Measurements from ENCODE around the gene PLPP1.

PLPP1 gene

DNA sequence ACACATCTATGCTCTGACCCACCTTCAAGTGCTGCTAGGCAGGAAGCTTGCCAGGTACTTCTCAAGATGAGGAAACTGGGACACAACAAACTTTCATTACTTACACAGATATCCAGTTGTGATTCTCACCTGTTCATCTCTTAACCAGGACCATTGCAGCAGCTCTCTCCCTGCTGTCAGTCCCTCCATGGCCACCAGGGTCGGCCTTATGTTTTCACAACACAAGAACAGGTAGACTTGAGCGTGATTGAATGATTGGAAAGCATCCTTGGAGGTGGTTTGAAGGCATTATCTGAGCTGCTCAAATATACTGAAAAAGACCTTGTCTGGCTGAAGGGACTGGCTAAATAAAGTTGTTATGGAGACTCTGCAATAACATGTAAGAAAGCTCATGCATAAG, 132.6 kb downstream of the PLPP1 start:
- no peak for DNase-seq

DNA sequence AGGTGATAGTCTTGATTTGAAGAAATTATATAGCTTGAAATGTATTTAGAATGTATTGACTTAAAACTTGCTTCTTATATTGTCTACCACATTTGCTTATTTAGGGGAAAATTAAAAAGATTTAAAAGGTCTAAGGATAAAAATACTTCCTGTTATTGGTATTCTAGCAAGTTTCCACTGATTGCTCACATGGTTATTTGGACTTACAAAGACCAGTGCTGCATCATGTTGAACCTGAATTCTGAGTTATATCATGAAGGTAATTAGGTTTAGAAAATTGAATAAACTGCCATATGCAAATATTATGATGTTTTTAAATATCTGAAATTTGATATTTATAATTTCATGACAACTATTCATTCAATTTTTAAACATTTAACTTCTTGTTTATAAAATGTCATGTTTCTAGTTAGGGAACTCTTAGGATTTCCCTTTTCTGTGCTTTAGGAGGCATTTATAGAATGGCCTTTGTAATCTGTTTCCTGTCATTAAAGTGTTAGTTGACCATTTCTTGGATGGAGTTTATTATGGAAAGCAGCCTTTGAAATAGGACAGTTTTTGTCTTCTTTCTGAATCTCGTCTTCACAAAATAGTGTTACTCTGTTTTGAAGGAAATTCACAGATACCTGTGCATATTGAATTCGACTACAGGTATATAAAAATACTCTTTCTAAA, 141.1 kb downstream of the PLPP1 start:
- DNase-seq, result no peak

- DNase-seq, result no peak
These were observed 142.1 kb downstream of the PLPP1 start for GRCh38 chr5:55392669-55393068.

GRCh38 chr5:55391707-55392106, 143.1 kb downstream of the PLPP1 start:
- no peak for DNase-seq

GRCh38 chr5:55387865-55388264, 146.9 kb downstream of the PLPP1 start:
- no peak for DNase-seq

DNA sequence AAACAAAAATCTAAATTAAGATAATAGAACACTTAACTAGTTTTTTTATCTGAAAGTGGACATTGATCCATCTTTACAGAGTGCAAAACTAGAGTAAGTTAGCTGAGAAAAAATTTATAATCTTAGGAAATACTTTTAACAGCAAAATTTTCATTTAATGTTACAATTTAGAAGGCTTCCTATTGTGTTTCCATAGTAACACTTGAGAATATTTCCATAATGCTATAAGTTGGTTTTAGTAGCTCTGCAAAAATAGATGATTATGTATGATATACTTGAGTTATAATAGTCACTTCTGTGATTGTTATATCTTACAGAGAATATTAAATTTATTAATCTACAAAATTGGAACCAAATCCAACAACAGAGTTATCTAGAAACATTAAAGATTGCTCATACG, 148.4 kb downstream of the PLPP1 start:
- DNase-seq, result no peak

GRCh38 chr5:55385846-55386245, 148.9 kb downstream of the PLPP1 start:
- DNase-seq, result no peak

DNA sequence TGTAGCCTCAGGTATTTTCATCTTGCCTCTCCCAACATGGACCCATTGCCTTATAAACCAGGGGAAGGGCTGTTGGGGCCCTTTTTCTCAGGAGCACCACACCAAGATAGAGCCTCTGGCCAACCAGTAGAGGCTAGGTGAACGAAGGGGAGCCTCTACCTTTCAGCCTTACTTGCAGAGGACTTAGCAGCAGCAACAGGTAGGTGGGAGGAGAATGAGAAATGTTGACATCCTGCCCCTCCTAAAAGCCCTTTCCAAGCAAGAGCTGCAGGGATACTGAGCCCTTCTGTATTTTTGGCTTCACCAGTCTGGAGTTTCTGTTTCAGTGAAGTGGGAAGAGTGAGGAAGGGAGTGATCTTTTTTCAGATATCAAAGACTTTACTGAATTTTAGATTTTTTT, 149.5 kb downstream of the PLPP1 start:
- no peak for DNase-seq

DNA sequence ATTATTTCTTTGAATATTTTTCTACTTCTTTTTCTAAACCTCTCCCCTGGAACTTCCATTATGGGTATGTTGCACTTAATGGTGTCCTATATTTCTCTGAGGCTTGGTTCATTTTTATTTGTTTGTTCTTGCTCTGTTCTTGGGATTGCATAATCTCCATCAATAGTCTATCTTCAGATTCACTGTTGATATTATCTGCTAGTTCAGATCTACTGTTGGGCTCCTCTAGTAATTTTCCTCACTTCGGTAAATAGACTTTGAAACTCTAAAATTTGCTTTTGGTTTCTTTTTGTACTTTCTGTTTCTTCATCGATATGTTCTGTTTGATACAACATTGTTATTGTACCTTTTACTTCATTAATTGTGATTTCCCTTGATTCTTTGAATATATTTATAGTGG, 150.7 kb downstream of the PLPP1 start:
- no peak for DNase-seq

DNA sequence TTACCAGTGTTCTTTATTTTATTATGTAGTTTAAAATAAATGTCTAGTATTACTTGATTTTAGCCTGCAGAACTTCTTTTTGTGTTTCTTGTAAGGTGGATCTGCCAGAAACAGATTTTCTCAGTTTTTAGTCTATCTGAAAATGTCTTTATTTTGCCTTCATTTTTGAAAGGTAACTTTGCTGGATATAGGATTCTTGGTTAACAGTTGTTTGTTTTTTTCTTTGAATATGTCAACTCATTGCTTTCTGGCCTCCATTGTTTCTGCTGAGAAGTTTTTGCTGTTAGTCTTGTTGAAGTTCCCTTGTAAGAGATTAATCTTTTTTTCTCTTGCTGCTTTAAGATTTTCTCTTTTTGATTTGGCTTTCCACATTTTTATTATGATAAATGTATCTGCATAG, 151.5 kb downstream of the PLPP1 start:
- no peak for DNase-seq

- no peak for DNase-seq
These were observed 157.0 kb downstream of the PLPP1 start for GRCh38 chr5:55377810-55378209.

Data from NCI-H524 (cell line).